SK-N-SH treated with all-trans-retinoic acid at 6 μM for 48 hours (cell line): Measurements from ENCODE around the gene RAB11FIP4.

Source experiments
- ATAC-seq: fragments of 200-7000 bp; cut with Tn5 transposase; 3 replicates; pipeline ENCODE4 v1.9.1; 2020; ENCODE audit warnings: mild to moderate bottlenecking, moderate library complexity
- ARNTL ChIP-seq: fragments of 450-650 bp; formaldehyde crosslinking; IDR thresholded peaks from 2 replicates; pipeline ENCODE4 v1.5.0; 2020; ENCODE audit warnings: low read depth, mild to moderate bottlenecking, moderate library complexity, borderline replicate concordance
- BACH2 ChIP-seq: fragments of 250-450 bp; sonication (Bioruptor Pico); IDR thresholded peaks from 2 replicates; pipeline ENCODE4 v1.9.0; 2021; ENCODE audit warnings: mild to moderate bottlenecking, borderline replicate concordance
- ESRRG ChIP-seq: fragments of 250-450 bp; sonication (Bioruptor Pico); IDR thresholded peaks from 2 replicates; pipeline ENCODE4 v1.6.1; 2021; ENCODE audit warnings: mild to moderate bottlenecking
- GLIS3 ChIP-seq: fragments of 250-450 bp; sonication (Bioruptor Pico); IDR thresholded peaks from 2 replicates; pipeline ENCODE4 v1.5.0; 2020; ENCODE audit warnings: mild to moderate bottlenecking, moderate library complexity
- ISL1 ChIP-seq: fragments of 250-450 bp; sonication (Bioruptor Pico); IDR thresholded peaks from 2 replicates; pipeline ENCODE4 v2.1.2; 2022; ENCODE audit warnings: mild to moderate bottlenecking, moderate library complexity
- OSR1 ChIP-seq: fragments of 250-450 bp; sonication (Bioruptor Pico); IDR thresholded peaks from 2 replicates; pipeline ENCODE4 v1.8.0; 2022; ENCODE audit warnings: moderate library complexity, mild to moderate bottlenecking, inconsistent platforms
- RARB ChIP-seq: fragments of 250-450 bp; sonication (Bioruptor Pico); IDR thresholded peaks from 2 replicates; pipeline ENCODE4 v1.8.0; 2021; ENCODE audit warnings: mild to moderate bottlenecking, moderate library complexity
- SNAI2 ChIP-seq: fragments of 250-450 bp; sonication (Bioruptor Pico); IDR thresholded peaks from 2 replicates; pipeline ENCODE4 v1.5.0; 2020; ENCODE audit warnings: mild to moderate bottlenecking, moderate library complexity
- TCF4 ChIP-seq: fragments of 250-450 bp; sonication (Bioruptor Pico); IDR thresholded peaks from 2 replicates; pipeline ENCODE4 v1.8.0; 2021; ENCODE audit warnings: mild to moderate bottlenecking, moderate library complexity, borderline replicate concordance
- TOX ChIP-seq: fragments of 250-450 bp; sonication (Bioruptor Pico); IDR thresholded peaks from 2 replicates; pipeline ENCODE4 v1.8.0; 2021; ENCODE audit warnings: mild to moderate bottlenecking, moderate library complexity, borderline replicate concordance
- ZC3H10 ChIP-seq: fragments of 250-450 bp; sonication (Bioruptor Pico); IDR thresholded peaks from 2 replicates; pipeline ENCODE4 v1.5.1; 2021; ENCODE audit warnings: mild to moderate bottlenecking, moderate library complexity
- ZFP3 ChIP-seq: fragments of 250-450 bp; sonication (Bioruptor Pico); IDR thresholded peaks from 2 replicates; pipeline ENCODE4 v1.5.0; 2020; ENCODE audit warnings: mild to moderate bottlenecking, moderate library complexity
- ZFP30 ChIP-seq: fragments of 450-650 bp; formaldehyde crosslinking; IDR thresholded peaks from 2 replicates; pipeline ENCODE4 v1.5.0; 2022; ENCODE audit warnings: mild to moderate bottlenecking, moderate library complexity
- ZNF565 ChIP-seq: fragments of 450-650 bp; formaldehyde crosslinking; conservative IDR thresholded peaks from 2 replicates; pipeline ENCODE4 v1.5.0; 2020; ENCODE audit warnings: low read depth, mild to moderate bottlenecking, moderate library complexity
- ZNF70 ChIP-seq: fragments of 450-650 bp; formaldehyde crosslinking; IDR thresholded peaks from 2 replicates; pipeline ENCODE4 v1.5.0; 2020; ENCODE audit warnings: mild to moderate bottlenecking, moderate library complexity
- ZNF8 ChIP-seq: fragments of 450-650 bp; formaldehyde crosslinking; IDR thresholded peaks from 2 replicates; pipeline ENCODE4 v1.5.0; 2020; ENCODE audit warnings: mild to moderate bottlenecking, moderate library complexity
- TF ChIP-seq, protein P1 (sequence below): fragments of 250-450 bp; sonication (Bioruptor Pico); IDR thresholded peaks from 2 replicates; pipeline ENCODE4 v1.8.0; 2020; ENCODE audit warnings: mild to moderate bottlenecking, moderate library complexity, borderline replicate concordance
- TF ChIP-seq, protein P2 (sequence below): fragments of 250-450 bp; sonication (Bioruptor Pico); IDR thresholded peaks from 2 replicates; pipeline ENCODE4 v1.5.0; 2020; ENCODE audit warnings: mild to moderate bottlenecking, moderate library complexity
- TF ChIP-seq, protein P3 (sequence below): fragments of 250-450 bp; sonication (Bioruptor Pico); IDR thresholded peaks from 2 replicates; pipeline ENCODE4 v1.5.1; 2021; ENCODE audit warnings: mild to moderate bottlenecking, moderate library complexity
- TF ChIP-seq, protein P4 (sequence below): fragments of 250-450 bp; sonication (Bioruptor Pico); IDR thresholded peaks from 2 replicates; pipeline ENCODE4 v1.8.0; 2021; ENCODE audit warnings: low read depth, mild to moderate bottlenecking, moderate library complexity, borderline replicate concordance
- TF ChIP-seq, protein P5 (sequence below): fragments of 250-450 bp; sonication (Bioruptor Pico); IDR thresholded peaks from 2 replicates; pipeline ENCODE4 v1.5.1; 2020; ENCODE audit warnings: low read depth, mild to moderate bottlenecking, moderate library complexity

Gene RAB11FIP4

DNA sequence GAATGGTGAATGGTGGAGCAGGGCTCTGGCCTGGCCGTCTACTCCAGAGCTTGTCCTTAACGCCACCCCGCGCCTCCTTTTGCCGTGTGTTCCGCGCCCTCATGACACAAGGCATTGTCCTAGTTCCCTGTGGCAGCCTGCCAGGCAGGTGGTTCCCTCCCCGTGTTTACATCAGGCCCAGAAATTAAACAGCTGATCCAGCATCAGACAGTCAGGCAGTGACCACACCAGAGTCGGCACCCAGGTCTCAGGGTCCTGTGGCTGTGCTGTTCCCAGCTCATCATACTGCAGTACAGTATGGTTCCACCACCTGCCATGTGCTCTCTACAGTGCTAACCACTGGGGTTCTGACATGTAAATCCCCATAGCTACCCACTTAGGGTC is 119.7 kb downstream of the RAB11FIP4 start:
- ATAC-seq: no peak
- TF ChIP-seq ZNF8 (no peak), ESRRG (CRISPR knock-in tag) (no peak), BACH2 (CRISPR knock-in tag) (no peak), TCF4 (no peak), TOX (no peak), ZNF565 (CRISPR knock-in tag) (no peak), ZC3H10 (CRISPR knock-in tag) (no peak), ISL1 (CRISPR knock-in tag) (no peak), ZFP30 (CRISPR knock-in tag) (no peak), ZNF70 (CRISPR knock-in tag) (no peak), SNAI2 (CRISPR knock-in tag) (no peak), ARNTL (CRISPR knock-in tag) (no peak)
- TF ChIP-seq, protein P1, sequence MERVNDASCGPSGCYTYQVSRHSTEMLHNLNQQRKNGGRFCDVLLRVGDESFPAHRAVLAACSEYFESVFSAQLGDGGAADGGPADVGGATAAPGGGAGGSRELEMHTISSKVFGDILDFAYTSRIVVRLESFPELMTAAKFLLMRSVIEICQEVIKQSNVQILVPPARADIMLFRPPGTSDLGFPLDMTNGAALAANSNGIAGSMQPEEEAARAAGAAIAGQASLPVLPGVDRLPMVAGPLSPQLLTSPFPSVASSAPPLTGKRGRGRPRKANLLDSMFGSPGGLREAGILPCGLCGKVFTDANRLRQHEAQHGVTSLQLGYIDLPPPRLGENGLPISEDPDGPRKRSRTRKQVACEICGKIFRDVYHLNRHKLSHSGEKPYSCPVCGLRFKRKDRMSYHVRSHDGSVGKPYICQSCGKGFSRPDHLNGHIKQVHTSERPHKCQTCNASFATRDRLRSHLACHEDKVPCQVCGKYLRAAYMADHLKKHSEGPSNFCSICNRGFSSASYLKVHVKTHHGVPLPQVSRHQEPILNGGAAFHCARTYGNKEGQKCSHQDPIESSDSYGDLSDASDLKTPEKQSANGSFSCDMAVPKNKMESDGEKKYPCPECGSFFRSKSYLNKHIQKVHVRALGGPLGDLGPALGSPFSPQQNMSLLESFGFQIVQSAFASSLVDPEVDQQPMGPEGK (CRISPR knock-in tag): no peak
- TF ChIP-seq, protein P2, sequence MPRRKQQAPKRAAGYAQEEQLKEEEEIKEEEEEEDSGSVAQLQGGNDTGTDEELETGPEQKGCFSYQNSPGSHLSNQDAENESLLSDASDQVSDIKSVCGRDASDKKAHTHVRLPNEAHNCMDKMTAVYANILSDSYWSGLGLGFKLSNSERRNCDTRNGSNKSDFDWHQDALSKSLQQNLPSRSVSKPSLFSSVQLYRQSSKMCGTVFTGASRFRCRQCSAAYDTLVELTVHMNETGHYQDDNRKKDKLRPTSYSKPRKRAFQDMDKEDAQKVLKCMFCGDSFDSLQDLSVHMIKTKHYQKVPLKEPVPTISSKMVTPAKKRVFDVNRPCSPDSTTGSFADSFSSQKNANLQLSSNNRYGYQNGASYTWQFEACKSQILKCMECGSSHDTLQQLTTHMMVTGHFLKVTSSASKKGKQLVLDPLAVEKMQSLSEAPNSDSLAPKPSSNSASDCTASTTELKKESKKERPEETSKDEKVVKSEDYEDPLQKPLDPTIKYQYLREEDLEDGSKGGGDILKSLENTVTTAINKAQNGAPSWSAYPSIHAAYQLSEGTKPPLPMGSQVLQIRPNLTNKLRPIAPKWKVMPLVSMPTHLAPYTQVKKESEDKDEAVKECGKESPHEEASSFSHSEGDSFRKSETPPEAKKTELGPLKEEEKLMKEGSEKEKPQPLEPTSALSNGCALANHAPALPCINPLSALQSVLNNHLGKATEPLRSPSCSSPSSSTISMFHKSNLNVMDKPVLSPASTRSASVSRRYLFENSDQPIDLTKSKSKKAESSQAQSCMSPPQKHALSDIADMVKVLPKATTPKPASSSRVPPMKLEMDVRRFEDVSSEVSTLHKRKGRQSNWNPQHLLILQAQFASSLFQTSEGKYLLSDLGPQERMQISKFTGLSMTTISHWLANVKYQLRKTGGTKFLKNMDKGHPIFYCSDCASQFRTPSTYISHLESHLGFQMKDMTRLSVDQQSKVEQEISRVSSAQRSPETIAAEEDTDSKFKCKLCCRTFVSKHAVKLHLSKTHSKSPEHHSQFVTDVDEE: no peak
- TF ChIP-seq, protein P3, sequence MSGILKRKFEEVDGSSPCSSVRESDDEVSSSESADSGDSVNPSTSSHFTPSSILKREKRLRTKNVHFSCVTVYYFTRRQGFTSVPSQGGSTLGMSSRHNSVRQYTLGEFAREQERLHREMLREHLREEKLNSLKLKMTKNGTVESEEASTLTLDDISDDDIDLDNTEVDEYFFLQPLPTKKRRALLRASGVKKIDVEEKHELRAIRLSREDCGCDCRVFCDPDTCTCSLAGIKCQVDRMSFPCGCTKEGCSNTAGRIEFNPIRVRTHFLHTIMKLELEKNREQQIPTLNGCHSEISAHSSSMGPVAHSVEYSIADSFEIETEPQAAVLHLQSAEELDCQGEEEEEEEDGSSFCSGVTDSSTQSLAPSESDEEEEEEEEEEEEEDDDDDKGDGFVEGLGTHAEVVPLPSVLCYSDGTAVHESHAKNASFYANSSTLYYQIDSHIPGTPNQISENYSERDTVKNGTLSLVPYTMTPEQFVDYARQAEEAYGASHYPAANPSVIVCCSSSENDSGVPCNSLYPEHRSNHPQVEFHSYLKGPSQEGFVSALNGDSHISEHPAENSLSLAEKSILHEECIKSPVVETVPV (CRISPR knock-in tag): no peak
- TF ChIP-seq, protein P4, sequence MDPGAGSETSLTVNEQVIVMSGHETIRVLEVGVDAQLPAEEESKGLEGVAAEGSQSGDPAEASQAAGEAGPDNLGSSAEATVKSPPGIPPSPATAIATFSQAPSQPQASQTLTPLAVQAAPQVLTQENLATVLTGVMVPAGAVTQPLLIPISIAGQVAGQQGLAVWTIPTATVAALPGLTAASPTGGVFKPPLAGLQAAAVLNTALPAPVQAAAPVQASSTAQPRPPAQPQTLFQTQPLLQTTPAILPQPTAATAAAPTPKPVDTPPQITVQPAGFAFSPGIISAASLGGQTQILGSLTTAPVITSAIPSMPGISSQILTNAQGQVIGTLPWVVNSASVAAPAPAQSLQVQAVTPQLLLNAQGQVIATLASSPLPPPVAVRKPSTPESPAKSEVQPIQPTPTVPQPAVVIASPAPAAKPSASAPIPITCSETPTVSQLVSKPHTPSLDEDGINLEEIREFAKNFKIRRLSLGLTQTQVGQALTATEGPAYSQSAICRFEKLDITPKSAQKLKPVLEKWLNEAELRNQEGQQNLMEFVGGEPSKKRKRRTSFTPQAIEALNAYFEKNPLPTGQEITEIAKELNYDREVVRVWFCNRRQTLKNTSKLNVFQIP (CRISPR knock-in tag): no peak
- TF ChIP-seq, all 23 proteins: peak for 0

DNA sequence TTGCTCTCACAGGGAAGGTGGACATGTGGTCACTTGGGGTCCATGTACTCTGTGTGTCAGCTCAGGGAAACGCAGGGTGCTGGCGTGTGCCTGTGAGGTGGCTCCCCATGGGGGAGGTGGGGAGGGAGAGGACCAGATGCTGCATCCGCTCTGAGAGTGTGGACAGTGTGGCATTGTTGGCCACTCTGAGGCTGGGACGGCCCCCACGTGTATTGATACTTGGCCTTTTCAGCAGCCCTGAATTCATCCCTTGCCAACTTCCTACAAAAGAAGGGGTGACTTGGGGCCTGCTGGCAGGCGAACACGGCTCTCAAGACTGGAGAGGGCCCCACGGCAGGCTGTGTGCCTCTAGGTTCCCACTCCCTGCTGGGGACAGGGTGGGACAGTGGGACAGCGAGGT is 120.1 kb downstream of the RAB11FIP4 start:
- no peak for TF ChIP-seq ZFP3 (CRISPR knock-in tag)
- no peak for TF ChIP-seq ARNTL (CRISPR knock-in tag)
- TF ChIP-seq RARB (CRISPR knock-in tag): no peak
- TF ChIP-seq SNAI2 (CRISPR knock-in tag): no peak
- TF ChIP-seq ZNF70 (CRISPR knock-in tag): no peak
- TF ChIP-seq, protein P2: no peak
- no peak for TF ChIP-seq ZNF565 (CRISPR knock-in tag)
- TF ChIP-seq, protein P5, sequence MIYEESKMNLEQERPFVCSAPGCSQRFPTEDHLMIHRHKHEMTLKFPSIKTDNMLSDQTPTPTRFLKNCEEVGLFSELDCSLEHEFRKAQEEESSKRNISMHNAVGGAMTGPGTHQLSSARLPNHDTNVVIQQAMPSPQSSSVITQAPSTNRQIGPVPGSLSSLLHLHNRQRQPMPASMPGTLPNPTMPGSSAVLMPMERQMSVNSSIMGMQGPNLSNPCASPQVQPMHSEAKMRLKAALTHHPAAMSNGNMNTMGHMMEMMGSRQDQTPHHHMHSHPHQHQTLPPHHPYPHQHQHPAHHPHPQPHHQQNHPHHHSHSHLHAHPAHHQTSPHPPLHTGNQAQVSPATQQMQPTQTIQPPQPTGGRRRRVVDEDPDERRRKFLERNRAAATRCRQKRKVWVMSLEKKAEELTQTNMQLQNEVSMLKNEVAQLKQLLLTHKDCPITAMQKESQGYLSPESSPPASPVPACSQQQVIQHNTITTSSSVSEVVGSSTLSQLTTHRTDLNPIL (CRISPR knock-in tag): no peak
- TF ChIP-seq ZFP30 (CRISPR knock-in tag): no peak
- no peak for TF ChIP-seq OSR1 (CRISPR knock-in tag)
- no peak for TF ChIP-seq GLIS3 (CRISPR knock-in tag)
- no peak for TF ChIP-seq ZC3H10 (CRISPR knock-in tag)
- TF ChIP-seq TOX: no peak
- ATAC-seq: no peak
